GM23338 (cell line): ENCODE results near the gene MYO16. TPM values are rescaled to one million over a fixed set of nuclear protein-coding genes. Genes with fewer than 3 reads are reported as not detected.

Experiments
- ATAC-seq: fragments of 200-7000 bp; cut with Tn5 transposase; 3 replicates; pipeline ENCODE4 v1.9.1; 2020
- DNase-seq: peaks from one replicate; pipeline ENCODE4 v3.0.0-alpha.2; 2015; ENCODE audit warnings: low spot score
- H2AFZ ChIP-seq: fragments of 200-600 bp; sonication (generic); 2 replicates; pipeline ENCODE4 v1.8.0; 2016; ENCODE audit warnings: antibody characterized with exemption, mild to moderate bottlenecking, moderate library complexity
- H3F3A ChIP-seq: fragments of 200-600 bp; sonication (generic); replicated peaks from 2 replicates; pipeline ENCODE4 v1.8.0; 2017; ENCODE audit warnings: antibody characterized with exemption, mixed run types, low read depth
- H3K27ac ChIP-seq: fragments of 200-600 bp; sonication (generic); 2 replicates; pipeline ENCODE4 v1.6.1; 2016; ENCODE audit warnings: low read depth
- H3K27me3 ChIP-seq: fragments of 200-600 bp; sonication (generic); 2 replicates; pipeline ENCODE4 v1.8.0; 2016; ENCODE audit warnings: mild to moderate bottlenecking, mixed run types, moderate library complexity; ENCODE audit not compliant: insufficient read depth
- H3K36me3 ChIP-seq: fragments of 200-600 bp; sonication (generic); 2 replicates; pipeline ENCODE4 v1.8.0; 2016; ENCODE audit warnings: mild to moderate bottlenecking; ENCODE audit not compliant: insufficient read depth
- H3K4me1 ChIP-seq: fragments of 200-600 bp; sonication (generic); 2 replicates; pipeline ENCODE4 v1.8.0; 2016; ENCODE audit warnings: mild to moderate bottlenecking, moderate library complexity; ENCODE audit not compliant: insufficient read depth
- H3K4me2 ChIP-seq: fragments of 200-600 bp; sonication (generic); 2 replicates; pipeline ENCODE4 v1.7.1; 2017; ENCODE audit warnings: mixed run types
- H3K4me3 ChIP-seq: fragments of 200-600 bp; sonication (generic); 2 replicates; pipeline ENCODE4 v1.6.1; 2016; ENCODE audit warnings: mixed run types
- H3K79me2 ChIP-seq: fragments of 200-600 bp; sonication (generic); replicated peaks from 2 replicates; pipeline ENCODE4 v1.8.0; 2017; ENCODE audit warnings: mild to moderate bottlenecking; ENCODE audit not compliant: insufficient read depth
- H3K9me2 ChIP-seq: fragments of 200-600 bp; sonication (generic); 2 replicates; pipeline ENCODE4 v1.8.0; 2017; ENCODE audit not compliant: insufficient read depth
- H4K20me1 ChIP-seq: fragments of 200-600 bp; sonication (generic); replicated peaks from 2 replicates; pipeline ENCODE4 v1.8.0; 2017; ENCODE audit warnings: mild to moderate bottlenecking; ENCODE audit not compliant: insufficient read depth
- H3K27ac Mint-ChIP-seq: 2 replicates; pipeline ENCODE4 v1.8.0; 2020; ENCODE audit warnings: inconsistent platforms, mild to moderate bottlenecking, moderate library complexity, mixed read lengths
- H3K27me3 Mint-ChIP-seq: 3 replicates; pipeline ENCODE4 v1.8.0; 2022; ENCODE audit warnings: low read depth, mild to moderate bottlenecking, moderate library complexity, mixed read lengths, inconsistent platforms; ENCODE audit not compliant: insufficient read depth, poor library complexity
- H3K36me3 Mint-ChIP-seq: 3 replicates; pipeline ENCODE4 v1.8.0; 2021; ENCODE audit warnings: low read depth, mild to moderate bottlenecking, inconsistent platforms, moderate library complexity, mixed read lengths
- H3K4me1 Mint-ChIP-seq: 3 replicates; pipeline ENCODE4 v1.8.0; 2020; ENCODE audit warnings: mild to moderate bottlenecking, inconsistent platforms, mixed read lengths
- H3K4me3 Mint-ChIP-seq: 3 replicates; pipeline ENCODE4 v1.8.0; 2021; ENCODE audit warnings: moderate library complexity, mild to moderate bottlenecking, inconsistent platforms, mixed read lengths
- H3K9me3 Mint-ChIP-seq: 3 replicates; pipeline ENCODE4 v1.8.0; 2020; ENCODE audit warnings: moderate library complexity, mild to moderate bottlenecking, inconsistent platforms, mixed read lengths
- CREB1 ChIP-seq: fragments of 250-450 bp; sonication (Bioruptor Pico); IDR thresholded peaks from 2 replicates; pipeline ENCODE4 v1.5.0; 2020; ENCODE audit warnings: low read depth, mild to moderate bottlenecking, moderate library complexity
- CTCF ChIP-seq, 2 experiments: fragments of 200-600 bp in 1 of 2; sonication (generic) in 1 of 2; conservative IDR thresholded peaks; 2 replicates each; pipeline versions ENCODE4 v1.5.1 to v1.6.1; 2016 to 2017; ENCODE audit warnings: antibody characterized with exemption in 2 of 2, low read depth in 2 of 2, mild to moderate bottlenecking in 2 of 2, moderate library complexity in 1 of 2
- EZH2 ChIP-seq: fragments of 200-600 bp; sonication (generic); IDR thresholded peaks from one replicate; pipeline ENCODE4 v1.8.0; 2017; ENCODE audit warnings: antibody characterized with exemption, mild to moderate bottlenecking, low read depth; ENCODE audit not compliant: unreplicated experiment
- EZH2phosphoT487 ChIP-seq: fragments of 200-600 bp; sonication (generic); IDR thresholded peaks from one replicate; pipeline ENCODE4 v1.8.1; 2018; ENCODE audit warnings: antibody characterized with exemption; ENCODE audit not compliant: unreplicated experiment
- JUNB ChIP-seq: IDR thresholded peaks from one replicate; pipeline ENCODE4 v1.6.1; 2016; ENCODE audit warnings: antibody characterized with exemption; ENCODE audit not compliant: unreplicated experiment
- NANOG ChIP-seq: IDR thresholded peaks from 2 replicates; pipeline ENCODE4 v1.6.1; 2016; ENCODE audit warnings: antibody characterized with exemption, borderline replicate concordance
- POLR2AphosphoS5 ChIP-seq: IDR thresholded peaks from 2 replicates; pipeline ENCODE4 v1.6.1; 2016; ENCODE audit warnings: antibody characterized with exemption, low read depth
- STAT1 ChIP-seq: IDR thresholded peaks from one replicate; pipeline ENCODE4 v1.6.1; 2016; ENCODE audit warnings: antibody characterized with exemption; ENCODE audit not compliant: unreplicated experiment
- ZNF462 ChIP-seq: fragments of 250-450 bp; sonication (Bioruptor Pico); IDR thresholded peaks from 2 replicates; pipeline ENCODE4 v1.5.0; 2020; ENCODE audit warnings: mild to moderate bottlenecking, moderate library complexity
- polyA plus RNA-seq: library from polyadenylated mRNA; unstranded; fragments of >200 nt; fragmentation: Nextera tagmentation; extraction: Ambion mirVana; gene quantifications from 2 replicates; pipeline ENCODE4 v1.2.1, GENCODE V29; 2016
- total RNA-seq: library from RNA; depleted of rRNA; stranded (reverse); fragments of >200 nt; shearing (Covaris generic); gene quantifications from 2 replicates; pipeline ENCODE4 v1.2.3, GENCODE V29; 2014

MYO16 gene
- total and polyA plus RNA-seq, 2 experiments from 2014 or later, result 0.10 to 0.13 TPM

- TF ChIP-seq ZNF462 (CRISPR knock-in tag) (no peak), CTCF (conservative IDR thresholded peaks at IDR 0.05; ENCODE audit: low read depth in 2 of 2) (no peak), STAT1 (no peak), EZH2phosphoT487 (no peak), EZH2 (no peak), JUNB (no peak), NANOG (no peak), CREB1 (CRISPR knock-in tag) (no peak)
Observed at GRCh38 chr13:109074436-109074835, 445.0 kb downstream of the MYO16 start (continued).

- H3K79me2 ChIP-seq, result no peaks in the 10 kb centered on the region
- H3F3A ChIP-seq, result no peaks in the 10 kb centered on the region
- no peak overlapping the region for H3K4me3 ChIP-seq
- no peaks in the 10 kb centered on the region for H4K20me1 ChIP-seq
- ATAC-seq (no peak), DNase-seq (no peak)
- H3K9me2 ChIP-seq, result no peaks in the 10 kb centered on the region
- H3K4me2 ChIP-seq, result no peak overlapping the region
- Mint-ChIP-seq H3K27ac (no peak overlapping the region), H3K4me3 (no peak overlapping the region), H3K9me3 (no peaks in the 10 kb centered on the region), H3K4me1 (no peaks in the 10 kb centered on the region), H3K36me3 (no peaks in the 10 kb centered on the region), H3K27me3 (peaks cover 2% of the 10 kb centered on the region)
- H3K27ac ChIP-seq, result no peak overlapping the region
- H3K27me3 ChIP-seq, result no peaks in the 10 kb centered on the region
- H3K36me3 ChIP-seq, result no peaks in the 10 kb centered on the region
- no peak overlapping the region for H2AFZ ChIP-seq
- no peaks in the 10 kb centered on the region for H3K4me1 ChIP-seq
- TF ChIP-seq POLR2AphosphoS5 (no peak), JUNB (no peak), EZH2phosphoT487 (no peak), ZNF462 (CRISPR knock-in tag) (no peak)
Observed at GRCh38 chr13:109074853-109075252, 445.4 kb downstream of the MYO16 start.
